GM18870 (cell line): ENCODE measurements around the gene PROSER3.
"Not testable (repeated sequence)": the region's sequence is repeated elsewhere in the genome, so short reads cannot be mapped to it uniquely, and the experiment has no call there.

Source experiments
- ATAC-seq: cut with Tn5 transposase; IDR thresholded peaks from one replicate; pipeline ENCODE4 v1.9.1; 2021; ENCODE audit warnings: moderate library complexity; ENCODE audit not compliant: unreplicated experiment

Gene PROSER3

GRCh38 chr19:35789978-35790944, 32.3 kb downstream of the PROSER3 start:
- ATAC-seq = no peak

- no peak for ATAC-seq
Observed at GRCh38 chr19:35790981-35791813, 33.2 kb downstream of the PROSER3 start.

- no peak for ATAC-seq
Observed at GRCh38 chr19:35791814-35792279, 33.9 kb downstream of the PROSER3 start.

GRCh38 chr19:35792312-35792711, 34.3 kb downstream of the PROSER3 start:
- ATAC-seq = no peak

GRCh38 chr19:35792888-35793287, 34.9 kb downstream of the PROSER3 start:
- no peak for ATAC-seq

- ATAC-seq = no peak
Observed at GRCh38 chr19:35793381-35794165, 35.6 kb downstream of the PROSER3 start.

- not testable (repeated sequence) for ATAC-seq
Observed at GRCh38 chr19:35795564-35795963, 37.6 kb downstream of the PROSER3 start.

- ATAC-seq = no peak
Observed at GRCh38 chr19:35796645-35797542, 38.9 kb downstream of the PROSER3 start.

GRCh38 chr19:35797663-35798062, 39.7 kb downstream of the PROSER3 start:
- ATAC-seq = no peak

GRCh38 chr19:35801828-35802227, 43.9 kb downstream of the PROSER3 start:
- no peak for ATAC-seq

GRCh38 chr19:35805526-35806102, 47.6 kb downstream of the PROSER3 start:
- ATAC-seq = no peak

GRCh38 chr19:35806597-35806996, 48.6 kb downstream of the PROSER3 start:
- ATAC-seq = no peak

- no peak for ATAC-seq
Observed at GRCh38 chr19:35807633-35808032, 49.7 kb downstream of the PROSER3 start.

GRCh38 chr19:35811317-35812219, 53.6 kb downstream of the PROSER3 start:
- ATAC-seq = no peak

GRCh38 chr19:35812220-35813042, 54.5 kb downstream of the PROSER3 start, which contains the start of gene PRODH2:
TSS of gene PRODH2 (minus strand) at chr19:35812845. CDS start at chr19:35812805, 40 bp downstream.
- no peak for ATAC-seq

GRCh38 chr19:35813043-35813890, 55.3 kb downstream of the PROSER3 start:
- ATAC-seq = no peak
